Cerebellar nuclear complex (tissue), 1 donor: ENCODE measurements around the gene OSBPL6.
"Not testable (repeated sequence)": the region's sequence is repeated elsewhere in the genome, so short reads cannot be mapped to it uniquely, and the experiment has no call there.

Experiments
- DNase-seq, 2 experiments: peaks; one replicate each; lab custom pipeline; 2025; lab: John Stamatoyannopoulos, UW

Gene OSBPL6

GRCh38 chr2:178350051-178350450, 155.7 kb downstream of the OSBPL6 start:
- no peak for DNase-seq

DNA sequence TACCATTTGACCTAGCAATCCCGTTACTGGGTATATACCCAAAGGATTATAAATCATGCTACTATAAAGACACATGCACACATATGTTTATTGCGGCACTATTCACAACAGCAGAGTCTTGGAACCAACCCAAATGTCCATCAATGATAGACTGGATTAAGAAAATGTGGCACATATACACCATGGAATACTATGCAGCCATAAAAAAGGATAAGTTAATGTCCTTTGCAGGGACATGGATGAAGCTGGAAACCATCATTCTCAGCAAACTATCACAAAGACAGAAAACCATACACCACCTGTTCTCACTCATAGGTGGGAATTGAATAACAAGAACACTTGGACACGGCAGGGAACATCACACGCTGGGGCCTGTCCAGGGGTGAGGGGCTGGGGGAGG, 163.4 kb downstream of the OSBPL6 start:
- DNase-seq: not testable (repeated sequence)

DNA sequence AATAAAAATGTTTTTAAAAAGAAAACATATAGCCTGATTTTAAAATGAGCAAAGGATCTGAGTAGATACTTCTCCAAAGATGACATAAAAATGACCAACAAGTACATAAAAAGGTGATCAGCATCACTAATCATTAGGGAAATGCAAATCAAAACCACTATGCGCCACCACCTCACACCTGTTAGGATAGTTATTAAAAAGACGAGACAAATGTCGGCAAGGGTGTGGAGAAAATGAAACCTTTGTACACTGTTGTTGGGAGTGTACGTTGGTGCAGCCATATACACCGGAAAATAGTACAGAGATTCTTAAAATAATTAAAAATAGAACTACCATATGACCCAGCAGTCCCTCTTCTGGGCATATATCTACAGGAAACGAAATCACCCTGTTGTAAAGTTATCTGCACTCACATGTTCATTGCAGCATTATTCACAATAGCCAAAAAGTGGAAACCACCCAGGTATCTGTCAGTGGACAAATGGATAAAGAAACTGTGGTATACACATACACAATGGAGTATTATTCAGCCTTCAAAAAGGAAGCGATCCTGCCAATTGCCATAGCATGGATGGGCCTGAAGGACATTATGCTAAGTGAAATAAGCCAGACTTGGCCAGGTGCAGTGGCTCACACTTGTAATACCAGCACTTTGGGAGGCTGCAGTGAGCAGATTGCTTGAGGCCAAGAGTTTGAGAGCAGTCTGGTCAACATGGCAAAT, 165.0 kb downstream of the OSBPL6 start:
- DNase-seq: no peak

DNA sequence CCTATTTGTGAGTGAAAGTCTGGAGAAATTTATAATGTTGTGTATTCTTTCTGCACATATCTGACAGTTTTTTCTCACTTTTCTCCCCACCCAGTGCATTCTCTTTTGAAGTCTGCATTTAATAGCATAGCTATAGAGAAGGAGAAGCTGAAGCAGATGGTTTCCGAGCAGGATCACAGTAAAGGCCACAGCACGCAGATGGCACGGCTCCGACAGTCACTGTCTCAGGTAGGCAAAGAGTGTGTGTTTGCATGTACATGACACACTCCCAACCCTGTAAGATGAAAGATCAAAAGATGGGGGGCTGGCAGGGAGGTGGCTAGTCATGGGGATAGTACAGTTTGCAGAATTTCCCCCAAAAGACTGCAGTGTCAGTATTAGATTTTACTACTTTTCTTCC, 167.3 kb downstream of the OSBPL6 start:
- no peak for DNase-seq

GRCh38 chr2:178363252-178363651, 168.9 kb downstream of the OSBPL6 start:
- no peak for DNase-seq

DNA sequence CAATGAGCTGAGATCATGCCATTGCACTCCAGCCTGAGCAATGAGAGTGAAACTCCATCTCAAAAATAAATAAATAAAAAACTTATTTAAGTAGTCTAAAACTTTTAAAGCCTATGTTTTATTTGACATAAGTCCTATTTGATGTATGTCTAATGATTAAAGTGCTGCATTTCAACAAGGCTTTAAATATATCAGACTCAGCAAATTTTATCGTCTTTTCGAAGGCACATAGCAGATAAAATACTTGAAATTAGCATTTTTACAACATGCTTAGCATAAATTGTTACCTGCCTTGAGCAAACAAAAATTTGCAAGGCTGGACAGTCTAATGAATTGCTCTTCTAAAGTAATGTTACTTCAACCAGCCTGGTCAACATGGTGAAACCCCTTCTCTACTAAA, 170.8 kb downstream of the OSBPL6 start:
- no peak for DNase-seq

GRCh38 chr2:178366412-178366811, 172.1 kb downstream of the OSBPL6 start:
- no peak for DNase-seq

DNA sequence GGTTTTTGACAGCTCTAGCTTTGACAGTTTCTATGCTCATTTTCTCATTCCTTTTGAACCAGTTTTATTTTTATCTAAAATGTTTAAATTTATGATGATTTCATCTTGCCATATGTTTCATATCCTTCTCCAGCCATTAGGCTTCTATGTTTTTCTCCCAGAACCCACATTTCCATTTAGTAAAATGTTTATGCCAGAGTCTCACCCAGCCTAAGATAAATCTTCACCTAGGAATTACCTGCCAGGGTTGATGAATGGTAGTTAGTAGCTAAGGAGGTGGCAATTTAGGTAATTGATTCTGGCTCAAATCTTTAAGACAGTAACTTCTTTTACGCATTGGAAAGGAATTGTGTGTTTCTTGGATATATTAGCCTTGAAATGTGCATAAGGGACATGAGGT, 173.0 kb downstream of the OSBPL6 start:
- DNase-seq: no peak

GRCh38 chr2:178374865-178375264, 180.6 kb downstream of the OSBPL6 start:
- no peak for DNase-seq

DNA sequence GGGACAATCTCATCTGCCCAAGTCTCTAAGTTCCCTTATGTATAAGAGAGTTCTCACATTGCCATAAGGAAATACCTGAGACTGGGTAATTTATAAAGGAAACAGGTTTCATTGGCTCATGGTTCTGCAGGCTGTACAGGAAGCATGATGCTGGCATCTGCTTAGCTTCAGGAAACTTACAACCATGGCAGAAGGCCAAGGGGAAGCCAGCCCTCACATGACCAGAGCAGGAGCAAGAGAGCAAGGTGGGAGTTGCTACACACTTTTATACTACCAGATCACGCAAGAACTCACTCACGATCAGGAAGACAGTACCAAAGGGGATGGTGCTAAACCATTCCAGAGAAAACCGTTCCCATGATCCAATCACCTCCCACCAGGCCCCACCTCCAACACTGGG, 182.7 kb downstream of the OSBPL6 start:
- DNase-seq: no peak

DNA sequence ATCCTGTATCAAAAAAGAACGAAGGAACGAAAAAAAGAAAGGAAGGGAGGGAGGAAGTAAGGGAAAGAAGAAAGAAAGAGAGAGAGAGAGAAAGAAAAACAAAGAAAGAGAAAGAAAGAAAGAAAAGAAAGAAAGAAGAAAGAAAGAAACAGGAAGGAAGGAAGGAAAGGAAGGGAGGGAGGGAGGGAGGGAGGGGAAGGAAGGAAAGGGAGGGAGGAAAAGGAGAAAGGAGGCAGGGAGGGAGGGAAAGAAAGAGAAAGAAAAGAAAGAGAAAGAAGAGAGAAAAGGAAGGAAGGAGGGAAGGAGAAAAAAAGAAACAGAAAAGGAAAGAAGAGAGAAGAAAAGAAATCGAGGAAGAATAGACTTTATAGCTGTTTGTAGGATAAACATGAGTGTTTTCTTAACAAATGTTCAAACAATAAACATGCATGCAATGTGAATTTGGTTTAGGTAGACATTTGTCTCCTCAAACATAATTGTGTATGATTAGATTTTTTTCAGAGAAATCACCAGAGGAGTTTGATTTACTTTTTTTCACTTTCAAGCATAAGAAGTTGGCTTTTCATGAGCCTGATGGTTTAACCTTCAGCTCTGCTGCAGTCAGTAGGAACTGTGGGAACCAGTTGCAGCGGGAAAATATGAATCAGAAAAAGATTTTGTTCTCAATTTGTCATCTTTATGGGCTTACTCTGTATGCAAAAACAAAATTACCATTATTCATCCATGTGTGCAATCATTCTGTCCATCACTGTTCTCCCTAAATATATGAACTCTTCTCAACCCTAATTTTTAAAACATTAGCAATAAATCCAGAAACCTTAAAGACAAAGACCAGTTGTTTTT, 185.1 kb downstream of the OSBPL6 start:
- no peak for DNase-seq

DNA sequence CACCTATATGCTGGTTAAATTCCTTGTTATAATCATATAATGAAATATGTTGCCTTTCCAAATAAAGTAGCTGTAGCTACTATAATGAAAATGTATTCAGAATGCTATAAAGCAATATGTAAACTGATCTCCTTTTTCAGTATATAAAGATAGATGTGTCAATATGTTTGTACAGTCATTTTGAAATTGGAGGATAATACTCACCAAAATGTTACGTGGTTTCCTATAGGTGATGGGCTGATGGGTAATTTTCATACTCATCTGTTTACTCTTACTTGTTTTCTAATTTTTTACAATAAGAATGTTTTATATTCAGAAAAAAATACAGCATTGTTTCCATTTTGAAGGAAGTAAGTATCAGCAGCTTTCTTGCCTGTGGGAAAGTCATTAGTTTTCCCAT, 186.5 kb downstream of the OSBPL6 start:
- DNase-seq: no peak

- DNase-seq: no peak
Observed at GRCh38 chr2:178383718-178384117, 189.4 kb downstream of the OSBPL6 start.

DNA sequence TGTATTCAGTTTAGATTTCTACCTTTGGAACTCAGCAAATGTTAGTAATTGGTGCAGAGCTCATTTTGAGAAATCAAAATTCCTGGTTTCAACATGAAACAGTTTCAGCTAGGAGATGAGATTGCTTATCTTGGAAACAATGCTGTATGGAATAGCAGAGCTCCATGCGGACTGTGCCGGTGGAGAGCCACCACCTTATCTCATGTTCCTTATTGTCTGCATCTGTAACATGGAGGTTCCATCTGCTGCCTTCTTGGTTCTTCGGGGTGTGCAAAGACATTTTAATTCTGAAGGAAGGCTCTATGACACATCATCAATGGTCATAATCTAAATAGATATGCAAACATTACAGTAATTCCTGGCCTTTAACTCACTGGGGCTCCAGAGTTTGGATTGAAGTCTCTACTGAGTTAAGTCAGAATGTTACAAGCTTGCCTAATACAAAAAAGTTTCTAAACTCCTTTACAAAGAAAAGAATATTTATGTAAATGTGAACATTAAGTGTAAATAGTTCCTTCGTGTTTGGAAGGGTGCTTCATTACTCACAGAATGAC, 191.4 kb downstream of the OSBPL6 start:
- no peak for DNase-seq

GRCh38 chr2:178386986-178387597, 192.8 kb downstream of the OSBPL6 start:
- no peak for DNase-seq

DNA sequence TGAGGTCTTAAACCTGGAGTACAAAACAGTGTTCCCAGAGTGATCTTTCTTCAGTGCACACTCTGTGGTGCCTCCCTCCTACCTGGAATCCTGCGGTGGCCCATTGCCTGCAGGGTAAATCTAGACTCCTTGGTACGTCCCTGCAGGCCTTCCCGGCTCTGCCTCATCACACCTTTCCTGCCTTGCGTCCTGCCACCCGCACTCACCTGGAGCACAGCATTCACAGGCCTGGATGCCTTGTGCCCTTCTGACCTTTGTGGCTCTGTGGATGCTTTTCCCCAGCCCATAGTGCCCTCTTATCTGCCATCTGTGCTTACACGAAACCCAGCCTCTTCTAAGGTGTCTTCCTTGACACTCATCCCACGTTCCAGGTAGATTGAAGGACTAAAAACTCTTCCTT, 194.0 kb downstream of the OSBPL6 start:
- no peak for DNase-seq

- no peak for DNase-seq
Observed at GRCh38 chr2:178391701-178392100, 197.4 kb downstream of the OSBPL6 start.

DNA sequence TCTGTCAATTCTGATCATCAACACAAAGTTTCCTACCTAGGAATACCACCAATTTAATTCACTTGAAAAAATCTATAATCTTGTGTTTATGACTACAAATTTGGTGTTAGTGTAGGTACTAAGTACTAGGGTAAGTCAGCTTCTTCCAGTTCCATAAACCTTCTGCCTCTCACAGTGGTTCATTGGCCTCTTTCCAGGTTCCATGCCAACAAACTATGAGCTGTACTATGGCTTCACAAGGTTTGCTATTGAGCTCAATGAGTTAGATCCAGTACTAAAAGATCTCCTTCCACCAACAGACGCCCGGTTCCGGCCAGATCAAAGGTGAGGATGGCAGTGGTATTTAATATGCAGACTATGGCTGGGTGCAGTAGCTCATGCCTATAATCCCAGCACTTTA, 197.9 kb downstream of the OSBPL6 start:
- no peak for DNase-seq

DNA sequence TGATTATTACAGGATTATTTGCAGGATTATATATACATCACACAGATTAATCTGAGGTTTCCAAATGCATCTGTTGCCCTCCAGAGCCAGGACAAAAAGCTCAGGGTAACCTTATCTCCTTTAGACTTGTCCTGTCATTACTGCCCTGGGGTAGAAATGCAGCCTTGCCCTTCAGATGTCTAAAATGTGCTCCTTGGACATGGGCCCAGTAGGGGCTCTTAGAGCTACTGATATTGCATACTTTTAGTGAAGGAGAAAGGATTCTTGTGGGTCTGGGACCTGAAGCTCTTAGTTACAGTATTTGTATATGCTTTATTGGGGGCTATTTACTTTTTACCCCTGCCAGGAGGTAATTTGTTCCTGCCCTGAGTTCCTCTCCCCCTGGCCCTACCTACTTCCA, 200.5 kb downstream of the OSBPL6 start:
- no peak for DNase-seq

- no peak for DNase-seq
Observed at GRCh38 chr2:178395295-178395694, 201.0 kb downstream of the OSBPL6 start.

DNA sequence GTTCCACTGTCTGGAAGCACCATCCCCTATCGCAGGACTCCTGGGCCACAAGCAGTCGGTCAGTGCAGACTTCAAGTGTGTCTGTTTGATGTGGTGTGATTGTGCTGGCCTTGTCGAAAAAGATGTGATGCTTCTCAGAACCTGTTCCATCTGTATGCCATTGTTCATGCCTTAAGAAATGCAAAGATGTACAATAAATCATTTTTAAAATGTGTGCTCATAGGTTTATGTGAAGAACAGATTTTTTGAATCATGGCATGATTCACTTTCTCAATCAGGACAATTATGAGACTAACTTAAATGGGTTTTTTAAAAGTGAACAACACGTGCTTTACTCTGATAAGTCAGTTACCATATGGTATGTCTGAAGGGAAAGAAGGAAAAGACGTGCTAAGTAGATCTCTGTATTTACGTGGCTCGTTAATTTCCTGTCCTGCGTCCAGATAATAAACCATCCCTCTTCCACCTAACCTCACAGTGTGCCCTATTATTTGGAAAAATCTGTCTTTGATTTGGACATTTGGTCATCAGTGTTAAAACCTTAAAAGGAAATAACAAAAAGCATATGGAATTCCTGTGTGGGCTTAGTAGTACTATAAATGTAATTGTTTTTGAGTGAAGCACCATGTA, 201.7 kb downstream of the OSBPL6 start:
- no peak for DNase-seq

DNA sequence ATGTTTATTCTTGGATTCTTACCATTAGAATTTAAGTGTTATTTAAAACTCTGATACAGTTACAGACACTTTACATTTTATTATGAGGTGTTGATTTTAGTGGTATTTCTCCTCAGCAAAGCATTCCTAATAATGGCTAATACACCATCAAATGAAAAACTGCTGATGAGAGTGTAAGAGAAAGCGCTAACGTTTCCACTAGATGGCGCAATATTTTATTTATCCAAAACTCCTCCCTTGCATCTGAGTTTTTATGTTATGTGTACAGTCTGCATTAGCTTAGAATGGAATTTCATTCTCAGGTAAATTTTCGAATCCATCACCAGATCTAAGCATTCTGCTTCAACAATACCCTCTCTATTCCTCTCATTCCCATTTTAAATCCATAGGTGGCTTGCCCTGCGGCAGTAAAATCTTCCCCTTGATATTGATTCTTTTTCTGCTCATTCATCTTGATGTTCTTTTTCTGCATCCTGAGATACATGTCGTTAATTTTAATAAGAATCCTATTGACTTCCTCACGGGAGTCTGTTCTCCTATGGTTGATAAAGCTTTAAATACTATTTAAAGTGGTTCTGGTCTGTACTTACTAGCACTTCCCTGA, 202.8 kb downstream of the OSBPL6 start:
- peak in 1 of 2 experiments; percentile 10 for DNase-seq
